ENCODE data around the gene MUC7.

Gene MUC7

GRCh38 chr4:70511365-70511764 is 39.4 kb downstream of the MUC7 start:
- Mint-ChIP-seq H3K4me1 (ENCODE audit: low read depth) (no peaks in the 10 kb centered on the region), H3K27me3 (ENCODE audit: low read depth) (no peaks in the 10 kb centered on the region), H3K27ac (no peak overlapping the region), H3K9me3 (no peaks in the 10 kb centered on the region), H3K36me3 (ENCODE audit: low read depth) (no peaks in the 10 kb centered on the region), H3K4me3 (no peak overlapping the region)

- Mint-ChIP-seq H3K27ac (no peak overlapping the region), H3K36me3 (ENCODE audit: low read depth) (no peaks in the 10 kb centered on the region), H3K27me3 (ENCODE audit: low read depth) (no peaks in the 10 kb centered on the region), H3K4me3 (no peak overlapping the region), H3K9me3 (no peaks in the 10 kb centered on the region), H3K4me1 (ENCODE audit: low read depth) (no peaks in the 10 kb centered on the region)
Measured at GRCh38 chr4:70515367-70516250, 43.6 kb downstream of the MUC7 start.

GRCh38 chr4:70518269-70518668 is 46.3 kb downstream of the MUC7 start, which contains the start of gene AMTN:
Gene AMTN (plus strand): TSS chr4:70518569. CDS start chr4:70518778, 209 bp downstream.
- no peak within 1 kb of the TSS for H3K4me3 Mint-ChIP-seq

DNA sequence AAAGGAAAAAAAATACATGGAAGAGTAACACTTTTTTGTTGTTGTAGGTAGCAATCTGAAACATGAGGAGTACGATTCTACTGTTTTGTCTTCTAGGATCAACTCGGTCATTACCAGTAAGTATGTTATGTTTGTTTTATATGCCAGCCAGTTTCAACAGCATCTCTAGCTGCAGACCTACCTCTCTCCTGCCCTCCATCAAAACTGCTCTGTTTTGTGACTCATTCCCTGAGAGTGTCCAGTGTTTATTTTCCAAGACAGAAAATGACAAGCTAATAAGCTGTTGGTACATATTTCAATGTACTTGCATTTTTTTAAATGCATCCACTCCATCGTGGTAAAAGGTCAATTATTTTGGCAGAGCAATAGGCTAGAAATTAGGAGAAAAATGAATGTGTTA is 46.7 kb downstream of the MUC7 start:
- H3K36me3 Mint-ChIP-seq (ENCODE audit: low read depth): no peaks in the 10 kb centered on the region
- H3K9me3 Mint-ChIP-seq: no peaks in the 10 kb centered on the region
- H3K27ac Mint-ChIP-seq: no peak overlapping the region
- H3K4me3 Mint-ChIP-seq: no peak overlapping the region
- H3K27me3 Mint-ChIP-seq (ENCODE audit: low read depth): no peaks in the 10 kb centered on the region
- no peaks in the 10 kb centered on the region for H3K4me1 Mint-ChIP-seq (ENCODE audit: low read depth)

More at GRCh38 chr4:70518269-70518668, 46.3 kb downstream of the MUC7 start, which contains the start of gene AMTN:
- Mint-ChIP-seq H3K27me3 (ENCODE audit: low read depth) (no peaks in the 10 kb centered on the region), H3K27ac (no peak within 1 kb of the TSS), H3K4me1 (ENCODE audit: low read depth) (no peaks in the 10 kb centered on the region), H3K36me3 (ENCODE audit: low read depth) (no peaks in the 10 kb centered on the region), H3K9me3 (no peaks in the 10 kb centered on the region)

GRCh38 chr4:70522626-70523025 is 50.6 kb downstream of the MUC7 start:
- no peak overlapping the region for H3K27ac Mint-ChIP-seq

GRCh38 chr4:70530997-70531396 is 59.0 kb downstream of the MUC7 start:
- H3K4me3 Mint-ChIP-seq: no peak overlapping the region
- H3K4me1 Mint-ChIP-seq (ENCODE audit: low read depth): no peaks in the 10 kb centered on the region
- H3K27me3 Mint-ChIP-seq (ENCODE audit: low read depth): peaks cover 11% of the 10 kb centered on the region
- H3K9me3 Mint-ChIP-seq: no peaks in the 10 kb centered on the region
- no peaks in the 10 kb centered on the region for H3K36me3 Mint-ChIP-seq (ENCODE audit: low read depth)
- H3K27ac Mint-ChIP-seq: no peak overlapping the region

More at GRCh38 chr4:70522626-70523025, 50.6 kb downstream of the MUC7 start:
- H3K4me3 Mint-ChIP-seq: no peak overlapping the region
- H3K36me3 Mint-ChIP-seq (ENCODE audit: low read depth): no peaks in the 10 kb centered on the region
- H3K27me3 Mint-ChIP-seq (ENCODE audit: low read depth): no peaks in the 10 kb centered on the region
- no peaks in the 10 kb centered on the region for H3K4me1 Mint-ChIP-seq (ENCODE audit: low read depth)
- H3K9me3 Mint-ChIP-seq: no peaks in the 10 kb centered on the region

DNA sequence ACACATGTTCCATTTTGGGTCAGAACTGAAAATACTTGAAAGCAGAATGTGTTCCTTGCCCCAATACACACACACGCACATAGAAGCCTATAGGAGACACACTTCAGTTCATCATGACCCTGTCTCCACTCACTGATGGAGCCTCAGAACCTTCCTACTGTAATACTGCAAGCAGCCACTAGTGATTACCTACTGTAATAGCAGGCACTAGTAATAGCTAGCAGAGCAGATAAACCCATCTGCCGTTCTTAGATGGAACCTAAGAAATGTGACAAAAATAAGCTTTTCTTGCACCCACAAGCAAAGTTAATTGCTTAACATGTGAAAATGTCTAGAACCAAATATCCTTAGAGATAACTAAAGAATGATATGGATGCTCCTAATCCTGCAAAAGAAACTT is 60.0 kb downstream of the MUC7 start:
- H3K36me3 Mint-ChIP-seq (ENCODE audit: low read depth): no peaks in the 10 kb centered on the region
- no peaks in the 10 kb centered on the region for H3K9me3 Mint-ChIP-seq
- H3K27ac Mint-ChIP-seq: no peak overlapping the region
- H3K4me3 Mint-ChIP-seq: no peak overlapping the region
- H3K4me1 Mint-ChIP-seq (ENCODE audit: low read depth): no peaks in the 10 kb centered on the region
- peaks cover 11% of the 10 kb centered on the region for H3K27me3 Mint-ChIP-seq (ENCODE audit: low read depth)
